ENCODE data around the gene LRRC7. TPM values are rescaled to one million over a fixed set of nuclear protein-coding genes. Genes with fewer than 3 reads are reported as not detected.

Gene LRRC7
- total RNA-seq, 3 donors from 2014 or later (not counting 1 experiment from before 2014, with no cell fraction given), result not detected

DNA sequence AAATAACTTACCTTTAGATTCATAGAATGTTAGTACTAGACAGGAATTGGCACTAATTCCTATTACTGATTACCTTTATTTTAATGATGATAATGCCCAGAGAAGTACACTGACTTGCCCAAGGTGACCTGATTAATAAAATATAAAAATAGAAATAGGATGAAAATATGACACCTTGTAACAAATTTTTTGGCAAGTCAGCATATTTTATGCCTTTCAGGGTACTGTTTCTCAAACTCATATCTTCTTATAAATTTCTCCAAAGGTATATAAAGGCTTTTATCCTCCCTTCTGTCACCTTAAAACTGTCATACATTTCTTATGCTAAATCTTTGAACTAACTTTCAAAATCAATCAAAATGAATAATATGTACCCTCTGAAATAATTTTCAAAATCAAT is 466.2 kb downstream of the LRRC7 start:
- DNase-seq (no peak), ATAC-seq (no peak)
- Mint-ChIP-seq H3K4me1 (no peaks in the 10 kb centered on the region), H3K27me3 (ENCODE audit: low read depth in 2 of 2) (no peaks in the 10 kb centered on the region), H3K4me3 (no peak overlapping the region), H3K9me3 (peaks cover 3 to 4% of the 10 kb centered on the region in 2 donors), H3K27ac (no peak overlapping the region), H3K36me3 (no peaks in the 10 kb centered on the region)
- Histone ChIP-seq H3K9me3 (ENCODE audit: control insufficient read depth, insufficient read depth, low read length) (no peaks in the 10 kb centered on the region), H3K4me1 (ENCODE audit: control insufficient read depth, insufficient read depth, low read length) (no peaks in the 10 kb centered on the region), H3K4me3 (ENCODE audit: low read length) (no peak overlapping the region), H3K27ac (ENCODE audit: low read length) (no peak overlapping the region), H3K27me3 (ENCODE audit: control insufficient read depth, insufficient read depth, low read length) (no peaks in the 10 kb centered on the region), H3K36me3 (ENCODE audit: control insufficient read depth, insufficient read depth, low read length) (no peaks in the 10 kb centered on the region)
- intact Hi-C loops (cut with micrococcal nuclease), result no loop called here
- TF ChIP-seq, protein P1, sequence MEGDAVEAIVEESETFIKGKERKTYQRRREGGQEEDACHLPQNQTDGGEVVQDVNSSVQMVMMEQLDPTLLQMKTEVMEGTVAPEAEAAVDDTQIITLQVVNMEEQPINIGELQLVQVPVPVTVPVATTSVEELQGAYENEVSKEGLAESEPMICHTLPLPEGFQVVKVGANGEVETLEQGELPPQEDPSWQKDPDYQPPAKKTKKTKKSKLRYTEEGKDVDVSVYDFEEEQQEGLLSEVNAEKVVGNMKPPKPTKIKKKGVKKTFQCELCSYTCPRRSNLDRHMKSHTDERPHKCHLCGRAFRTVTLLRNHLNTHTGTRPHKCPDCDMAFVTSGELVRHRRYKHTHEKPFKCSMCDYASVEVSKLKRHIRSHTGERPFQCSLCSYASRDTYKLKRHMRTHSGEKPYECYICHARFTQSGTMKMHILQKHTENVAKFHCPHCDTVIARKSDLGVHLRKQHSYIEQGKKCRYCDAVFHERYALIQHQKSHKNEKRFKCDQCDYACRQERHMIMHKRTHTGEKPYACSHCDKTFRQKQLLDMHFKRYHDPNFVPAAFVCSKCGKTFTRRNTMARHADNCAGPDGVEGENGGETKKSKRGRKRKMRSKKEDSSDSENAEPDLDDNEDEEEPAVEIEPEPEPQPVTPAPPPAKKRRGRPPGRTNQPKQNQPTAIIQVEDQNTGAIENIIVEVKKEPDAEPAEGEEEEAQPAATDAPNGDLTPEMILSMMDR (IDR thresholded peaks at IDR 0.05), result no peak

DNA sequence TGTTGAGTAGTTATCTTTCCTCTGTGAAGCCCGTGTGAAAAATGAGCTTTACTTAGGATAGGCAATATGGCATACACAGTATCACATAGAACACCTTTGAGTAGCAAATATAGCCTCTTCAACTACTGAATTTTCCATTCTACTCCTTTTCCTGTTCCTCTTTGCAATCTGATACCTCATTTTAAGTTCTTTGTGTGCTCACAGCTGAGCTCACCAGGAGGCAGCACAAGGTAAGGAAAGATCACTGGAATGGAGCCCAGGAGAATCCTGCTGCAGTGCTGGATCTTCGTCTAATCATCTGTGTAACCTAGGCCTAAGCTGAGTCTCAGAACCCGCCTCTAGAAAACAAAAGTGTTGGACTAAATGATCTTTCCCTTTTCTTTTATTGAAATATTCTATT is 466.7 kb downstream of the LRRC7 start:
- TF ChIP-seq, protein P1 (IDR thresholded peaks at IDR 0.05), result no peak
- Histone ChIP-seq H3K36me3 (ENCODE audit: control insufficient read depth, insufficient read depth, low read length) (no peaks in the 10 kb centered on the region), H3K27ac (ENCODE audit: low read length) (no peak overlapping the region), H3K9me3 (ENCODE audit: control insufficient read depth, insufficient read depth, low read length) (no peaks in the 10 kb centered on the region), H3K4me1 (ENCODE audit: control insufficient read depth, insufficient read depth, low read length) (no peaks in the 10 kb centered on the region), H3K27me3 (ENCODE audit: control insufficient read depth, insufficient read depth, low read length) (no peaks in the 10 kb centered on the region), H3K4me3 (ENCODE audit: low read length) (no peak overlapping the region)
- intact Hi-C loops (cut with micrococcal nuclease), result no loop called here
- Mint-ChIP-seq H3K27me3 (ENCODE audit: low read depth in 2 of 2) (no peaks in the 10 kb centered on the region), H3K27ac (no peak overlapping the region), H3K9me3 (peaks cover 2 to 3% of the 10 kb centered on the region in 2 donors), H3K4me1 (no peaks in the 10 kb centered on the region), H3K4me3 (no peak overlapping the region), H3K36me3 (no peaks in the 10 kb centered on the region)
- WGBS (ENCODE audit: insufficient coverage), result 64% methylated on average over 3 of the region's 3 CpGs
- no peak for DNase-seq
- no peak for ATAC-seq

DNA sequence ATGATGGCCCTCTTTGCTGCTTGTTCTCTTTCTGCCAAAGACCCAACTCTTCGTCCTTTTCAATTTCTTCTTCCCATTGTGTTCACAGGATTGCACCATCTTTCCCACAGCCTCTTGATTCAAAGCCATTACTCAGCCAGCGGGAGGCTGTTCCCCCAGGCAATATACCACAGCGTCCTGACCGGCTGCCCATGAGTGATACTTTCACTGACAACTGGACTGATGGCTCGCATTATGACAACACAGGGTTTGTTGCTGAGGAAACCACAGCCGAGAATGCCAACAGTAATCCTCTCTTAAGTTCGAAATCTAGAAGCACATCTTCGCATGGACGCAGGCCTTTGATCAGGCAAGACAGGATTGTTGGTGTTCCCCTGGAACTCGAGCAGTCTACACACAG is 470.3 kb downstream of the LRRC7 start:
- intact Hi-C loops (cut with micrococcal nuclease), result no loop called here
- Histone ChIP-seq H3K4me3 (ENCODE audit: low read length) (no peak overlapping the region), H3K27me3 (ENCODE audit: control insufficient read depth, insufficient read depth, low read length) (no peaks in the 10 kb centered on the region), H3K4me1 (ENCODE audit: control insufficient read depth, insufficient read depth, low read length) (no peaks in the 10 kb centered on the region), H3K27ac (ENCODE audit: low read length) (no peak overlapping the region), H3K36me3 (ENCODE audit: control insufficient read depth, insufficient read depth, low read length) (no peaks in the 10 kb centered on the region), H3K9me3 (ENCODE audit: control insufficient read depth, insufficient read depth, low read length) (no peaks in the 10 kb centered on the region)
- TF ChIP-seq, protein P1 (IDR thresholded peaks at IDR 0.05), result no peak
- DNase-seq (no peak), ATAC-seq (no peak)
- Mint-ChIP-seq H3K36me3 (no peaks in the 10 kb centered on the region), H3K4me1 (no peaks in the 10 kb centered on the region), H3K9me3 (peaks cover 2 to 3% of the 10 kb centered on the region in 2 donors), H3K27ac (no peak overlapping the region), H3K4me3 (no peak overlapping the region), H3K27me3 (ENCODE audit: low read depth in 2 of 2) (no peaks in the 10 kb centered on the region)
- 87% methylated on average over 10 of the region's 10 CpGs for WGBS (ENCODE audit: insufficient coverage)

DNA sequence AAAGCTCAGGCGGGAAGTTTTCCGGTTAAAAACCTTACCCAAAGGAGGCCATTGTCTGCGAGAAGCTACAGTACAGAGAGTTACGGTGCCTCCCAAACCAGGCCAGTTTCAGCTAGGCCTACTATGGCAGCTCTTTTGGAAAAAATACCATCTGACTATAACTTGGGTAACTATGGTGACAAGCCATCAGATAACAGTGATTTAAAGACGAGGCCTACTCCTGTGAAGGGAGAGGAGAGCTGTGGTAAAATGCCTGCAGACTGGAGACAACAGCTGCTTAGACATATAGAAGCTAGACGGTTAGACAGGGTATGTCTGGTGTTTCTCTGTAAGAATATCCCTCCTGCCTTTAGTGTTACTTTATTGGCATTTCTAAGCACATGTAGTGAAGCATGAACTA is 471.8 kb downstream of the LRRC7 start:
- ATAC-seq (no peak), DNase-seq (no peak)
- Histone ChIP-seq H3K4me1 (ENCODE audit: control insufficient read depth, insufficient read depth, low read length) (no peaks in the 10 kb centered on the region), H3K27me3 (ENCODE audit: control insufficient read depth, insufficient read depth, low read length) (no peaks in the 10 kb centered on the region), H3K4me3 (ENCODE audit: low read length) (no peak overlapping the region), H3K9me3 (ENCODE audit: control insufficient read depth, insufficient read depth, low read length) (no peaks in the 10 kb centered on the region), H3K27ac (ENCODE audit: low read length) (no peak overlapping the region), H3K36me3 (ENCODE audit: control insufficient read depth, insufficient read depth, low read length) (no peaks in the 10 kb centered on the region)
- H3K36me3 Mint-ChIP-seq, result no peaks in the 10 kb centered on the region
- peaks cover 2 to 3% of the 10 kb centered on the region in 2 donors for H3K9me3 Mint-ChIP-seq
- no peak overlapping the region for H3K4me3 Mint-ChIP-seq
- H3K27me3 Mint-ChIP-seq (ENCODE audit: low read depth in 2 of 2), result no peaks in the 10 kb centered on the region
- no peak overlapping the region for H3K27ac Mint-ChIP-seq
- TF ChIP-seq, protein P1 (IDR thresholded peaks at IDR 0.05), result no peak
- no peaks in the 10 kb centered on the region for H3K4me1 Mint-ChIP-seq
- WGBS (ENCODE audit: insufficient coverage), result 91% methylated on average over 6 of the region's 6 CpGs
- intact Hi-C loops (cut with micrococcal nuclease), result no loop called here

Data from natural killer cell (primary cell).